HG02588 (cell line): ENCODE data around the gene GNMT.
"Not testable (repeated sequence)": the region's sequence is repeated elsewhere in the genome, so short reads cannot be mapped to it uniquely, and the experiment has no call there.

Experiments used
- ATAC-seq: cut with Tn5 transposase; IDR thresholded peaks from one replicate; pipeline ENCODE4 v1.9.1; 2021; ENCODE audit warnings: mild to moderate bottlenecking, moderate library complexity; ENCODE audit not compliant: unreplicated experiment

Gene GNMT

GRCh38 chr6:42940493-42941045 is 20.0 kb upstream of the GNMT start:
- no peak for ATAC-seq

- not testable (repeated sequence) for ATAC-seq
These were observed 19.2 kb upstream of the GNMT start for GRCh38 chr6:42941356-42941755.

- no peak for ATAC-seq
These were observed 18.1 kb upstream of the GNMT start for GRCh38 chr6:42942444-42942843.

- no peak for ATAC-seq
These were observed 12.6 kb upstream of the GNMT start for GRCh38 chr6:42947950-42948349.

GRCh38 chr6:42952389-42952788 is 8.2 kb upstream of the GNMT start:
- no peak for ATAC-seq

GRCh38 chr6:42954405-42954804 is 6.1 kb upstream of the GNMT start:
- ATAC-seq, result not testable (repeated sequence)

GRCh38 chr6:42958125-42958524 is 2.4 kb upstream of the GNMT start:
- ATAC-seq, result no peak

- no peak for ATAC-seq
These were observed 674 bp upstream of the GNMT start for GRCh38 chr6:42959917-42960242.

GRCh38 chr6:42961020-42961470 is 491 bp downstream of the GNMT start:
- no peak for ATAC-seq

- ATAC-seq, result no peak
These were observed 1.5 kb downstream of the GNMT start for GRCh38 chr6:42962096-42962495.

- no peak for ATAC-seq
These were observed 2.1 kb downstream of the GNMT start for GRCh38 chr6:42962502-42963178.

GRCh38 chr6:42963179-42963854 is 2.8 kb downstream of the GNMT start:
- ATAC-seq, result no peak

- no peak for ATAC-seq
These were observed 3.5 kb downstream of the GNMT start for GRCh38 chr6:42963855-42964605.

- no peak for ATAC-seq
These were observed 6.0 kb downstream of the GNMT start for GRCh38 chr6:42966571-42966970.

GRCh38 chr6:42967228-42967627 is 6.7 kb downstream of the GNMT start:
- ATAC-seq, result no peak

GRCh38 chr6:42968126-42968701 is 7.7 kb downstream of the GNMT start:
- ATAC-seq, result no peak

GRCh38 chr6:42968783-42969182 is 8.2 kb downstream of the GNMT start:
- ATAC-seq, result no peak

GRCh38 chr6:42969431-42969830 is 8.9 kb downstream of the GNMT start:
- ATAC-seq, result no peak

GRCh38 chr6:42969934-42970333 is 9.4 kb downstream of the GNMT start:
- ATAC-seq, result no peak

GRCh38 chr6:42970871-42971612 is 10.5 kb downstream of the GNMT start:
- ATAC-seq, result no peak
